Activated CD8-positive, alpha-beta memory T cell treated with anti-CD3 and anti-CD28 coated beads for 1 hour (primary cell): ENCODE measurements around the gene WDTC1.

Experiments
- DNase-seq, 2 donors: peaks; one replicate each; pipeline ENCODE4 v3.0.0-alpha.2; 2020; ENCODE audit warnings: low read depth in 1 of 2; ENCODE audit errors: extremely low read depth in 1 of 2

Gene WDTC1

DNA sequence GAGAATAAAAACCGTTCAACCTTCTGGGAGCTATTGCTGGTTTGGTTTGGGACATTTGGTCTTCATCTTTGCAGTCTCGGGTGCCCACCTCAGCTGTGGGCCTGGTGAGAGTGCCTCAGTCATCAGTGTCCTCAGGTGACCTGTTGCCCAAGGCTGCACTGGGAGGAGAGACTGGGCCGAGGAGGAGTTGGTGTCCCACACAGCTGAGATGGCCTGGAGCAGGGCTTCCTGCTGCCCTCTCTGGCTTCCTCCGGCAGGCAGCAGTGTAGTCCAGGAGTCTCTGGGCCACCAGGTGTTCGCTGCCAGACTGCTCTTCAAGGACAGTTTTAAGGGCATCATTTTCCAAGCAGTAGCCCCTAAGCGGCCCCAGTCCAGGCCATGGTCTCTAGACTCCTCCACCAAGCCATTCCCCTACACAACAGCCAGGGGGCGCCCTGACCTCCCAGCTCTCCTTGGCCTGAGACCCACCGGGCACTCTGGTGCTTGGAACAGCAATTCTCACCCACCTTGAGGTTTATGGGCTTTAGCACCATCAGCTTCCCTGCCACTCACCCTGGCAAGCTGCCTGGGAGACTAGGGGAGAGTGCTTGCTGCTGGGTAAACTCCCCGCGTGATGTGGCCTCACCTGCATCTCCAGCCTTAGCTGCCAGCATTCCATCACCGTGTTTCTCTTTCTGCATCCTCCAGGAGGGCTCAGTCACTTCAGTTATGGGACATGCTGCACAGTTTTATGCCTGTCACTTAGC lies 98.3 kb downstream of the WDTC1 start:
- DNase-seq = peak in 1 of 2 donors; percentile 53

DNA sequence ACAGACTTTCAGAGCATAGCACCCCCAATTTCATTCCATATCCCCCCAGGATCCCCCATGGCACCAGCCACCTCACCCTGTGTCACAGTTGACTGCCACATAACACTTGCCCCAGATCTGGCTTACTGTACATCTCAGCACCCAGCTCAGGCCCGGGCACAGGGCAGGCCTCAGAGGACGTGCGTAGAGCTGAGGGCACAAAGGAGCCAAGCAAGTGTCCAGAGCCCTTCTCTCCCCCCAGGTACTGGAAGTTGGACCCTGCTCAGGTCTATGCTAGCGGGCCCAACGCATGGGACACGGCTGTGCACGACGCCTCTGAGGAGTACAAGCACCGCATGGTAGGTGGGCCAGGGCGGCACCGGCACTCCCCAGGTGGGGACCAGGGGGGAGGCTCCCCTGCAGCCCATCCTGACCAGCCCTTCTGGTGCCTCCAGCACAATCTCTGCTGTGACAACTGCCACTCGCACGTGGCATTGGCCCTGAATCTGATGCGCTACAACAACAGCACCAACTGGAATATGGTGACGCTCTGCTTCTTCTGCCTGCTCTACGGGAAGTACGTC lies 99.4 kb downstream of the WDTC1 start:
- DNase-seq = no peak

DNA sequence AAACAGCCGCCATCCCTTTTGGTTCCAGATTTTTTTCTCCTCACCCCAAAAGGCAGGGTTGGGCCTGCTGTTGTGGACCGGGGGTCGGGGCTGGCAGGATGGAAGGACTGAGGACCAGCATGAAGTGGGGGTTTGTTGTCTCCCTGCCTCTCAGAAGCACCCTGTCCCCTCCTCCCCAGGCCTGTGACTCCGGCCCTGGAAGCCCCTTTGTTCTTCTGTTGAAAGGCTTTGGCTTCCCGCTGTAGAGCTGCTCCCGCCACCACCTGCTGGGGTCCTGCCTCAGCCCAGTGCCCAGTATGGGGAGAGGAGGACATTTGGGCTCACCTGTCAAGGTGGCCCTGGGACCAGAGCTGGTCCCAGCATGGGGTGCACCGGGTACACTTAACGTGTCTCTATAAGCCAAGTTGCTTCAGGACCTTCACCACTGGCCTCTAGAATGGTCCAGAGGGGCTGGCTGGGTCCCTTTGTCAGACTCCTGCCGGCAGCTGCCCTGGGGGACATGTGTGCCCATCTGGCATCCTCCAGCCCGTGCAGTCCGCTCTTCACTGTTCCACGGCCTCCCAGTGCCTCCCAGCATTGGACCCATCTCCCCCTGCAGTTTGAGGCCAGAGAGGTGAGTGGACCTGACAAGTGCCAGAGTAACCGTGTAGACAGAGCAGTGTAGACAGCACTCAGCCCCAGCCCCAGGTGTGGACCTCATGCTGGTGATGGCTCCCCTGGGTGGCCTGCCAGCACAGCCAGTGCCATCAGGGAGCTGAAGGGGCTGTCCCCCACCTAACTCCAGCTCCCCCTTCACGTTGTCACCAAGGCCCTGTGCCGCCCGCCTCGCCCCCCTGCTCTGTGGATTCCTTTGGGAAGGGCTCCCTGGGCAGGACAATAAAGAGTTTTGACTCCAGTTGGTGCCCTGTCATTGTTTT lies 101.3 kb downstream of the WDTC1 start:
- DNase-seq = no peak

DNA sequence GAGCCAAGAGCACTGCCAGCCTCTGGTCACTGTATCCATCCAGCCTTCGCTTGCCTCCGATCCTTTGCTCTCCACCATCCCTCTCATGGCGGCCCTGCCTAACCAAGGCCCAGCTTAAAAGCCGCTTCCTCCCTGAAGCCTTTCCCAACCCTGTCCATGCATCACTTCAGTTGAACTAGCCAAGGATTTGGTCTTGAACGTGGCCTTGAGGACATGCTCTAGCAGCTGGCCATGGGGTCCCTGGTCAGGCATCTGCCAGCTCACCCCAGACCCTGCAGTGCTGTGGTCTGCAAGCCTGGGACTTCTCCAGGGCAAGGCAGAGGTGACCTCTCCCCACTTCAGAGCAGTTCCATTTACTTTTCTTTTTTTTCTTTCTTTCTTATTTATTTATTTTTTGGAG lies 102.3 kb downstream of the WDTC1 start:
- DNase-seq = no peak

DNA sequence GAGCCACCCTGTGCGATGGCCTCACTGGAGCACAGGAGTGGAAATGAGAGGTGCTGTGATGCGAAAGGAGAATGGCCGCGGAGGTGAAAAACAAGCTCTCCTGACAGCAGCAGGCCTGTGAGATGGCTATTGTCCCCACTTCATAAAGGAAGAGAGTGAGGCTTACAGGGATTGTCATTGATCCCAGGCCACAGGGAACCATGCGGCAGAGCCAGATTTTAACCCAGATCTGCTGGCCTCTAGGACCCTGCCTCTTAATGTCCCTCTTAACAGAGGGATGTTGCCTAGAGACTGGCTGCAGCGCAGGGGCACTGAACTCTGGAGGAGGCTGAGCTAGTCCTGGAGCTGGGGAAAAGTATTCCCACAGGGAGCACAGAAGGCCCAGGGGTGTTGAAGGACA lies 104.3 kb downstream of the WDTC1 start:
- DNase-seq = no peak

DNA sequence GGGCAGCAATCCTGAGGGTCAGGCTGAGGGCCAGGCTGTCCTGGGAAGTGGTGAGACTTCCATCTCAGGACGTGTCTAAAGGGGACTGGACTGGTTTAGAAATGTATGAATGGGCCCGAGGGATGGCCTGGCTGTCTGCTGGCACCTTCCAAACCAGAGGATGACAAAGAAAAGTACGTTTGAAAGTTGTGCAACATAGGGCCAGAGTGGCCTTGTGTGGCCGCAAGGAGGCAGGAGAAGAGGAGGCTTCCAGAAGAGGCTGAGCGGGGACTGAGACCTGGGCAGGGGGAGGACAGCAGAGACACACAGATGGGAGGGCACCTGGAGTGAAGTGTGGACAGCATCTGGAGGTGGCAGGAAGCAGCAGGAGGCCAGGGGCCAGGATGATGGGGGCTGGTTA lies 104.8 kb downstream of the WDTC1 start:
- no peak for DNase-seq

DNA sequence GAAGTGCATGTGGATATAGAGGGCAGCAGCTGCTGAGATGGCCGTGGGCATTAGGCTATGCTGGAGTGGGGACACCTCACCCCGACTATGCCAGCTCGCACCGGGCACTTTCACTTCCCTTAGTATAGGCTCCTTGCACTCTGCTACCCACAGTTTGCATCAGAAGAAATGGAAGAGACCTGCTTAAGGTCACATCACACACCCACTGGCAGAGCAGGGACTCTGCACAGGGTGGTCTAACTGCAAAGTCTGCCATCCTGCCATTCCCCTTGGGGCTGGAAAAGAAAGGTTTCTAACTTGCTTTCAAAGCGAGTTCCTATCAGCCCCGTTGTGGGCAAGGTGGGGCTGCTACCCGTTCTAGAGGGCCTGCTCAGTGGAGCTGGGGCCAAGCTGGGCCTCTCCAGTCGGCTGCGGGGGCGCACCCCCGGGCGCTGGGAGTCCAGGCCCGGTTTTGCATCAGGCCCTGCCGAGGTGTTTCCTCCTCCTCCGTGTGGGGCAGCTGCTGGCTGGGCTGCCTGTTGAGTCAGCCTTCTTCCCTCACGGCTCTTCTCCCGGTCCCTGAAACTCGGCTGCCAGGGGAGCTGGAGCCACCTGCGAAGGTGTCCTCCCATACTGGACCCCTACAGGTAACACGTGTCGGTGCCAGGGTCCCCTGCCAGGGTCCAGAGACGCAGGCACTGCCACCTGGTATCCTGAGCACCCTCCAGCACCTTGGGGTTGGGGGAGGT lies 107.3 kb downstream of the WDTC1 start, which contains the start of gene SYTL1:
Gene SYTL1, plus strand, starts transcription at position 498 of the 728 bp plus-strand sequence. CDS start 3,313 bp downstream, outside the sequence.
- DNase-seq = peak; percentile 21 to 49

DNA sequence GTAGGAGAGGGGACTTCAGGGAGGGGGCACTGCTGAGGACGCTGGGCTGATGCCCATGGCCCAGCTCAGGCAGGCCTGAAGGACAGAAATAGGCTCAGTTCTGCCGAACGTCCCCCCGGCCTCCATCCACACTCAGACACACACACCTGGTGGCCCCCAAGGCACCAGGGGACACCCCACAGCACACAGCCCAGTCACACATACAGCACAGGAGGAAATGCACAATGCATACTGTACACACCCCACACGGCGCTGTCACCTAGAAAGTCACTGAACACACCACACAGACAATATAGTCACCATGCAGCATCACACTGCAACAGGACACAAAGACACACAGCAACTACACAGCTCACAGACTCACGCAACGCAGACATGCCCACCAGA lies 108.0 kb downstream of the WDTC1 start:
- no peak for DNase-seq

DNA sequence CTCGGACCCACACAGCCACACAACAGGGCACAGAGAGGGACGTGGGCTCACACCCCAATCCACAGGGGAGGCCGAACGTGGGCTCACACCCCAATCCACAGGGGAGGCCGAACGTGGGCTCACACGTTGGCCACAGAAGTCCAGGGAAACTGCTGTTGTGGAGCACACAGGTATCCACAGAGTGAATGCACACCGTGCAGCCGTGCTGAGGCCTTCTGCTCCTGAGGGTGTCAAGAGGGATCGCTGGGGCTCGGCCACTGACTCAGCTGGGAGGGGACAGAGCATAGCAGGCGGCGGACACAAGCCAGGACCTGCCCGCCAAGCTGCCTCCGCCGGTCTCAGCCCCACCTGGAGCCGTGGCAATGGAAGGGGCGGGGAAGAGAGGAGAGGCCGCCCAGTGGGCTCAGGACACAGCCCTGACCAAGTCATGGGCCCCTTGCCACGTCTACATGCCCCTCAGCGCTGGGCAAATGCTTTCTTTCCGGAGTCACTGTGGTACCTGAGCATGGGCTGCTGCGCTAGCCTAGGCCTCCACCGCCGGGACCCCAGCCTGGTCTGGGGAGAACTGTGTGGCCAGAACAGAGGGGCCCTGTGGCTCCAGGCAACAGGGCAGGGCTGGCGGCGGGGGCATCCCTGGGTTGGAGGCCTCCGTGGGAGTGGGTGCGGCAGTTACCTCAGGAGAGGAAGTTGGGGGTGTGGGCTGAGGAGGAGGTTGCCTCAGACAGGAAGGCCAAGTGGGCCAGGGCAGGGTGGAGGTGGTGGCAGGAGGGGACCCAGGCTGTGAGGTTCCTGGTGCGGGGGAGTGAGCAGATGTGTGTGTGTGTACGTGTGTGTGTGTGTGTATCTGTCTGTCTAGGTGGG lies 108.6 kb downstream of the WDTC1 start:
- peak; percentile 44 to 58 for DNase-seq

DNA sequence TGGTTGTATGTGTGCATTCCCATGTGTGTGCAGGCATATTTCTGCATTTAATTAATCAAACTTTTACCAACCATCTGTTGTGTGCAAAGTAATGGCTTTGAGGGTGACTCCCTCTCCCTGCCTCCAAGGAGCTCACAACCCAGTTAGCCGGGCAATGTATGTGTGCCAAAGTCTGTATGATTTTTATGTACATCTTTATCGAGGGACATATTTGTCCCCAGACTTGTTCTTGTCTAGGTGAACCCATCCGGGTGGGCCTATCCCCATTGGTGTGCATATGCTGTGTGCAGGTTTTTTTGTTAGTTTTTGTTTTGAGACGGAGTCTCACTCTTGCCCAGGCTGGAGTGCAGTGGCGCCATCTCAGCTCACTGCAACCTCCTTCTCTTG lies 109.2 kb downstream of the WDTC1 start:
- no peak for DNase-seq

DNA sequence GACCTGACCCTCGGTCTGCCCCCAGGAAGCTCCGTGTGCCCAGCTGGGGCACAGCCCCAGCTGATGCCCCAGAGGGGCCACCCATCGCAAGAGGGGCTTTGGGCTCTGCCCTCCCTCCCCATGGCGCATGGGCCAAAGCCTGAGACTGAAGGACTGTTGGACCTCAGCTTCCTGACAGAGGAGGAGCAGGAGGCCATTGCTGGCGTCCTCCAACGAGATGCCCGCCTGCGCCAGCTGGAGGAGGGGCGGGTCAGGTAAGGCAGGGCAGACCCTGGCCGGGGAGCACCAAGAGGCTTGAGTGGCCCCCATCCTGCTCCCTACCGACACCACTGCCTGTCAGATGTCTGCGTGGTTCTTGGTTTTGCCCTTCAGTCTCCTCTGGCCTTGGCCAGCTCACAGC lies 110.8 kb downstream of the WDTC1 start:
- no peak for DNase-seq

DNA sequence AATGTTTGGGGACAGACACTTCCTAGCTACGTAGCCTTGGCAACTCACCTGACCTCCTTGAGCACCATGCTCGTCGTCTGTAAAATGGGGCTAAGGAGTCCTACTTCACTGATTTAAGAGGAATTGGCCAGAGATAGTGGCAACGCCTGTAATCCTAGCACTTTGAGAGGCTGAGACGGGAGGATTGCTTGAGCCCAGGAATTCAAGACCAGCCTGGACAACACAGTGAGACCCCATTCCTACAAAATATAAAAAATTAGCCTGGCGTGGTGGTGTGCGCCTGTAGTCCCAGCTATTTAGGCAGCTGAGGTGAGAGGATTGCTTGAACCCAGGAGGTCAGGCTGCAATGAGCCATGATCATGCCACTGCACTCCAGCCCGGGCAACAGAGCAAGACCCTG lies 111.9 kb downstream of the WDTC1 start:
- DNase-seq = no peak

DNA sequence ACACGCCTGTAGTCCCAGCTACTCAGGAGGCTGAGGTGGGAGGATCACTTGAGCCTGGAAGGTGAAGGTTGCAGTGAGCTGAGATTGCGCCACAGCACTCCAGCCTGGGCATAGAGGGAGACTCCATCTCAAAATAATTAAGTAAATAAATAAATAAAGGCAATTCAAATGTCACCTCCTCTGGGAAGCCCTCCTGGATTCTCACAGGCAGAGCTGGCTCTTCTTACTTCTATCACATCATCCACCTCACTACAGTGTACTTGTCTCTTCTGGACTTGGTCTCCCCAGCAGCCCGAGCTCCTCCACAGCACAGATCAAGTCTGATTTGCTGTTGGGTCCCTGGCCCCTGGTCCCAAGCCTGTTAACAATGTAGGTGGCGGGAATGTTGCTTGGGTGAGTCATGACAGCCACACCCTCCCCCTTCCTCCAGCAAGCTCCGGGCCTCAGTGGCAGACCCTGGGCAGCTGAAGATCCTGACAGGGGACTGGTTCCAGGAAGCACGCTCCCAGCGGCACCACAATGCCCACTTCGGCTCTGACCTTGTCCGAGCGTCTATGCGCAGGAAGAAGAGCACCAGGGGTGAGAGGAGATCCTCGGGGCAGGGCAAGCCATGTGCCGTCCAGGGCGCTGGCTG lies 112.7 kb downstream of the WDTC1 start:
- no peak for DNase-seq

DNA sequence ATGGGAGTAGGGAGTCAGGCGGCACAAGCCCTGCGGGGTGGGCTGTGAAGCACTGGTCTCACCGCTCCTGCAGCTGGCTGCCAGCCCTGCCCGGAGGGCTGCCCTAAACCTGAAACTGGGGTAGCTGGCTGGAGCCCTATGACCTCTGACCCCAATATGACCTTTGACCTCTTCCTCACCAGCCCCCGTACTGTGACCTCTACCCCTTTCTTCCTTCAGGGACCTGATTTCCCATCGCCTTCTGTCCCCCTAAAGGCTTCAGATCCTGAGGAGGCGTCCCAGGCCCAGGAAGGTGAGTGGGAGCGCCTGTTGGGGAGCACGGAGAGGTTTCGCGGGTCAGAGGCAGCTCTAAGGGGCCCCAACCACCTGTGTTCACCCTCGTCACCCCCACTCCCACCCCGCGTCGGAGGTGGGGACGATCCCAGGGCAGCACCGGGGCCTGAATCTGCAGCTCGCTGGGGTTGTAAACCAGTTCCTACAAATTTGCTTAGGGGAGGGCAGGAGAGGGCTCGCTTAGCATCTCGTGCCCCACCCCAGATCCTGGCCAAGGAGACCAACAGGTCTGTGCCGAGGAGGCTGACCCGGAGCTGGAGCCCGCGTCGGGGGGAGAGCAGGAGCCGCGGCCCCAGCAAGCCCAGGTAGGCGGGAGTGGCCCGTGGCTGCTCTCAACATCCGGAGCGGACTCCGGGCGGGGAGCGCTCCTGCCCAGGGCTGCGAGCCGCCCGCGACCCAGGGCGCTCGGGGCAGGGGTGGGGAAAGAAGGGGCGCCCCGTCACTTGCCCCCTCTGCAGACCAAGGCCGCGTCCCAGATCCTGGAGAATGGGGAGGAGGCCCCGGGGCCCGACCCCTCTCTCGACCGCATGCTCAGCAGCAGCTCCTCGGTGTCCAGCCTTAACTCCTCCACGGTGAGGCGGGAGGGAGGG lies 114.7 kb downstream of the WDTC1 start:
- no peak for DNase-seq

DNA sequence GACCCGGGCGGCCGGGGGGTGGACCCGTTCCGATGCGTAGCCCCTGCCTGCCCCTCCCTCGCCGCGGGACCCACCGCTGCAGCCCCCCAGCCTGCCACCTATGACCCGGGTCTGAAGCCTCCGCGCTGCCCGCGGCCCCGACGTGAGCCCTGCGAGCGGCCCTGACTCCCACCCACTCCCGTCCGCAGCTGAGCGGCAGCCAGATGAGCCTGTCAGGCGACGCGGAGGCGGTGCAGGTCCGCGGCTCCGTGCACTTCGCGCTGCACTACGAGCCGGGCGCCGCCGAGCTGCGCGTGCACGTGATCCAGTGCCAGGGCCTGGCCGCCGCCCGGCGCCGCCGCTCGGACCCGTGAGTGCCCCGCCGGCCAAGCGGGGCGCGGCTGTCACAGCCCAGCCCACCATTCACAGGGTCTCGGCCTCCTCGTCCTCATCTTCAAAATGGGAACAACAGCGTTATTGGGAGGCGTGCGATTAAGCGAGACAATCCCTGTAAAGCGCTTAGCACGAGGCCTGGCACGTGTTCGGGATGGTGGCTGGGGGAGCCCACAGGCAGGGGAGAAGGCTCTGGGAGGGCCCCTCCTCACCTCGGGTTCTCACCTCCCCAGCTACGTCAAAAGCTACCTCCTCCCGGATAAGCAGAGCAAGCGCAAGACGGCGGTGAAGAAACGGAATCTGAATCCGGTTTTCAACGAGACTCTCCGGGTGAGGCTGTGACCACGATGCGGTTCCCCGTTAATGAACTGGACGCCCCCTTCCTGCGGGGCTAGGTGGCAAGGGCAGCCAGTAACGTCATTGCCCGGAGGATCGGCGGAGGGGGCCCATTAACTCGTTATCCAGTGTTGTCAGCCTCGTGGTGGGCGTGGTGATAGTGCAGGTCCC lies 115.6 kb downstream of the WDTC1 start:
- no peak for DNase-seq

DNA sequence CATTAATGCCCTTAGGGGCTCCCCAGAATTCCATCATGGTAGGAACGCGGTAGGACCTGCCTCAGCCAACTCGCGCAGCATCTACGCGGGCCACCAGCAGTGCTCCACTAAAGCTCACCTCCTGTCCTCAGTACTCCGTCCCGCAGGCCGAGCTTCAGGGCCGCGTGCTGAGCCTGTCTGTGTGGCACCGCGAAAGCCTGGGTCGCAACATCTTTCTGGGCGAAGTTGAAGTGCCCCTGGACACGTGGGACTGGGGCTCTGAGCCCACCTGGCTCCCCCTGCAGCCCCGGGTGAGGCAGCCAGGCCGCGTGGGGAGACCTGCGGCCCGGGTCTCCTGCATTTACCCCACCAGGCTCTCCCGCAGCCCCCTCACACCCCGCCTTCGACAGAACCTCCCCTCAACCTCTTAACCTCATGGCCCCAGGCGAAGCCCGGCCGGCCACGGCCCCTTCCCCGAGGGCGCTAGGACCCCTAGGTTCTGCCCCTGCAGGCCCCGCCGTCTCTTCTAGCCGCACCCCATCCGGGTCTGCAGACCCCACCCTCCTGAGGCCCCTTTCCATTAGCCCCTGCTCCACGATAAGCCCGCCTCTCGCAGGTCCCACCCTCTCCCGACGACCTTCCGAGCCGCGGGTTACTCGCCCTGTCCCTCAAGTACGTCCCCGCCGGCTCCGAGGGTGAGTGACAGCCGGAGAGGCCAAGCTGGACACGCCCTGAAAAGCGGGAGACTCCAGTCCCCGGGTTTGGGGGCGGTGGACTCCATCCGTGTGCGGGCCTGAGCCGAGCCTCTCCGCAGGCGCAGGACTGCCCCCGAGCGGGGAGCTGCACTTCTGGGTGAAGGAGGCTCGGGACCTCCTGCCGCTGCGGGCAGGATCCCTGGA lies 116.5 kb downstream of the WDTC1 start:
- DNase-seq = no peak
